Epidermal melanocyte (primary cell): Measurements from ENCODE around the gene CPLX3.

Experiments
- DNase-seq: peaks from one replicate; pipeline ENCODE4 v3.0.0; 2011; ENCODE audit warnings: low spot score; ENCODE audit not compliant: insufficient read length

Gene CPLX3

GRCh38 chr15:74827614-74828013 is 1.2 kb downstream of the CPLX3 start:
- DNase-seq: no peak

- no peak for DNase-seq
Measured at GRCh38 chr15:74828835-74829234, 2.4 kb downstream of the CPLX3 start.

- no peak for DNase-seq
Measured at GRCh38 chr15:74829486-74829885, 3.1 kb downstream of the CPLX3 start.

GRCh38 chr15:74829991-74830390 is 3.6 kb downstream of the CPLX3 start:
- DNase-seq: no peak

GRCh38 chr15:74830868-74831267 is 4.4 kb downstream of the CPLX3 start:
- DNase-seq: no peak

- DNase-seq: no peak
Measured at GRCh38 chr15:74831813-74832495, 5.5 kb downstream of the CPLX3 start.

- no peak for DNase-seq
Measured at GRCh38 chr15:74832826-74833225, 6.4 kb downstream of the CPLX3 start.

GRCh38 chr15:74833376-74834107 is 7.1 kb downstream of the CPLX3 start:
- DNase-seq: no peak

- peak; percentile 76 for DNase-seq
Measured at GRCh38 chr15:74835312-74835823, 8.9 kb downstream of the CPLX3 start.

GRCh38 chr15:74836846-74837245 is 10.4 kb downstream of the CPLX3 start:
- no peak for DNase-seq

- DNase-seq: no peak
Measured at GRCh38 chr15:74837482-74838136, 11.2 kb downstream of the CPLX3 start.

GRCh38 chr15:74838137-74838516 is 11.7 kb downstream of the CPLX3 start:
- no peak for DNase-seq

- no peak for DNase-seq
Measured at GRCh38 chr15:74838746-74839525, 12.5 kb downstream of the CPLX3 start.

- no peak for DNase-seq
Measured at GRCh38 chr15:74839526-74840395, 13.3 kb downstream of the CPLX3 start.

GRCh38 chr15:74840851-74841775 is 14.7 kb downstream of the CPLX3 start:
- DNase-seq: no peak

- no peak for DNase-seq
Measured at GRCh38 chr15:74841891-74842373, 15.5 kb downstream of the CPLX3 start.

- peak; percentile 91 for DNase-seq
Measured at GRCh38 chr15:74842581-74843444, 16.4 kb downstream of the CPLX3 start, which contains the start of gene ULK3. ULK3 (minus strand) TSS chr15:74843156; CDS start chr15:74843105, 51 bp downstream.

- DNase-seq: no peak
Measured at GRCh38 chr15:74843445-74843828, 17.0 kb downstream of the CPLX3 start.
